GM04504 (cell line): ENCODE data around the gene FAM72B.
"Not testable (repeated sequence)": the region's sequence is repeated elsewhere in the genome, so short reads cannot be mapped to it uniquely, and the experiment has no call there.

Source experiments
- DNase-seq: peaks from one replicate; pipeline ENCODE4 v3.0.0-alpha.2; 2012; ENCODE audit warnings: low read depth

The FAM72B gene

DNA sequence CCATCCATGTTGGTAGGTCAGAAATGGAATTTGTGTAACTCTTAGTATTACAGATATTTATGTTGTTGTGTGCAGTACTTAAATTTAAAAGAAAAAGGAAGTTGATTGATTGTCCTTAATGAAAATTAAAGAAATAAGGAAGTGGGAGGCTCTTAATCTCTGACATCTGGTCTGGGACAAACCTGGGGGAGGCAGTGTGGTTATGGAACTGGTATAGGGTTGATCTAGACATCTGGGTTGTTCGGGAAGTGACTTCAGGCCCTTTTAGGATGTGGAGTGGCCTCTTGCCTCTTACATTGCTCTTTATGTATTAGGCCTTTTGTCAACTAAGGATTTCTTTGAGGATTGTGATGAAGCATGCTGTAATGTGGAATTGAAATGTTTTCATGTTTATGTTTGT lies 16.1 kb upstream of the FAM72B start:
- not testable (repeated sequence) for DNase-seq

DNA sequence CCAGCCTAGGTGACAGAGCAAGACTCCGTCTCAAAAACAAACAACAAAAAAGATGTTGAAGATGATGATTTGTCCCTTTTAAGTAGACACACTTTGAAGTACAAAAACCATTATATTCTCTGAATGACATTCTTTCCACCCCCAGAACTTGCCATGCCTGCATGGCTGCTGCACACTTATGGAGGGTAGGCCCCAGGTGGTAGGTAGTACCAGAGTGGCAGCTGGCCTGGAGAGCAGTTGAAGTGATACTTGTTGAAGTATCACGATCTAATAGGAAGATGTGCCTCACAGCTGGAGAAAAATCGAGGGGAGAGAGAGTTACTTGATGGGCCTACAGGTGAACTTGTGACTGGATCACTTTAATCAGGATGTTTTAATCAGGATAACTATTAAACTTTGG lies 15.6 kb upstream of the FAM72B start:
- DNase-seq, result not testable (repeated sequence)

DNA sequence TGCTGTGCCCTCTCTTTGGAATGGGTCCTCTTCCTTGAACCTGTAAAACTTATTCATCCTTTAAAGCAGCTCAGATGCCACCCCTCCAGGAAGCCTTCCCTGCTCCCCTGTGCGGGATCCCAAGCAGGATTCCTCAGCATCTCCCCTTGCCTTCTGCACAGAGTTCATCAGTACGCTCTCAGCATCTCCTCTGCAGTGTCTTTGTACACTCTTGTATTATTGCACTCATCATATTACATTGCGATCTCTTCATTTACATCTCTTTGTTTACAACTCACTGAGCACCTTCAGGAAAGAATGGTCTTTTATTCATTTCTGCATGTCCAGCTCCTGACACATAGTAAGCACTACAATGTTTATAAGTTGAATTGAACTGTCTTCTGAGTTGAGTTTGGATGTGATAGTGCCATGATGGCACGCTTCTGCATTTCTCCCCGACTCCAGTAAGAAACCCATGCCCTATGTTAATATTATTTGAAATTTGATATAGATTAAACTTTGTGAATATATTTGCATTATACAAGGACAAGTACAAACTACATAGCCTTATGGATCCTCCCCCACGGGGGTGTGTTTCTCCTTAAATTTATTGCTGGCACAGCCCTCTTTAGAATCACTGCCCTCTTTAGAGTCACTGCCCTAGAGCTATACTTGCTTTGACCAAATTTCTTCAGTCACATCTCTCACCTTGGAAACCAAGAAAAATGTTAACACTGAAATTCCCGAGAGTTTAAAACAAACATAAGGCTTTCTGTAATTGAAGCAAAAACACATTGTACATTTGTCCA lies 13.1 kb upstream of the FAM72B start:
- DNase-seq, result not testable (repeated sequence)

DNA sequence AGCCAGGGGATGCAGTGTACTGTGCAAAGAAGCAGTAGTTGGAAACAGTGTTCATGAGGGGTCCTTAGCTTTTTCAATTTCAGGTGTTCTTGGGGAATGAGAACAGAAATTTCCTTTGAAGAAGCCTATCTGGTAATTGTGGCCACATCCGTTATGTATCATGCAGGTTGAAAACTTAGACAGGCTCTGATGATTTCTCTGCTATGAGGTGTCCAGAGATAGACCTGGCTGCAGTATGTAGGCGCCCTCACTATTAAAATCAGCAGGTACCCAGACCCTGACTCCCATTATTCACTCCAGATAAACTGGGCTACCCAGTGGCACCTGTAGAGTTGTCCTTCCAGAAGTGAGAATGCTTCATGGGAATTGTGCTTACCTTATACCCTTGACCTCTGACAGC lies 8.4 kb upstream of the FAM72B start:
- DNase-seq, result not testable (repeated sequence)

DNA sequence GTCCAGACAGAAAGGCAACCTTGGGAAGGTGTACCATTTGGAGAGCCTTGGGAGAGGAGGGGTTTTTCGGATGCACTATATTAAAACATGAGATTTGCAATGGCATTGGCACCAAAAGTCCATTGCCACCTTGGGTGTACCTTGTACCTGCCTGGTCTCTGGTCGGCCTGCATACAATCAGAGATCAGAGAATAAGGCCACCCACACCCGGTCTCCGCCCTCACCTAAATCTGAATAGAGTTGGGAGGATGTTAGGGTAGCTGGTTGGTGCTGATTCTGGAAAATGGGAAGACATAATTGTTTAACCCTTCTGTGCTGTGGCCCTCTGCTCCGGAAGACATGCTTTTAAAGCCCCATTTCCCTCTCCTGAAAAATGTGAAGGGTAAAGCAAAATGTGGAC lies 3.8 kb upstream of the FAM72B start:
- DNase-seq, result not testable (repeated sequence)

DNA sequence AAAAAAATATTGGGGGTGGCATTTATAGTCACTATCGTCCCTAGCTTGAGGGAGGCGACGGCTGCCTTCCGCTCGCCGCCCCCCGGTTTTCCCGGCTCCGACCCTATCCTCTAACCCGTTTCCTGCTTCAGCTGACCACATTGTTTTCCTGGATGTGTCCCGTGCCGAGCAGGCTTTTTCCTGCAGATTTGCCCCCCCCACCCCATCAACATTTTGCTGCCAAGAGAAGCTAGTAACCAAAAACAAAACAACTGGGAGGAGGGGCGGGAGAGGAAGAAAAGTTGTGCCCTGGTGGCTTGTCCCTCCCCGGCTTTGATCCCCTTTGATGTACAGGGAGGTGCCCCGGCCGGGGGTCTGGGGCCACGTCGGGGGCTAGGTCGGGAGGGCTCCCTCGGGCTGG lies 2.1 kb upstream of the FAM72B start:
- not testable (repeated sequence) for DNase-seq

DNA sequence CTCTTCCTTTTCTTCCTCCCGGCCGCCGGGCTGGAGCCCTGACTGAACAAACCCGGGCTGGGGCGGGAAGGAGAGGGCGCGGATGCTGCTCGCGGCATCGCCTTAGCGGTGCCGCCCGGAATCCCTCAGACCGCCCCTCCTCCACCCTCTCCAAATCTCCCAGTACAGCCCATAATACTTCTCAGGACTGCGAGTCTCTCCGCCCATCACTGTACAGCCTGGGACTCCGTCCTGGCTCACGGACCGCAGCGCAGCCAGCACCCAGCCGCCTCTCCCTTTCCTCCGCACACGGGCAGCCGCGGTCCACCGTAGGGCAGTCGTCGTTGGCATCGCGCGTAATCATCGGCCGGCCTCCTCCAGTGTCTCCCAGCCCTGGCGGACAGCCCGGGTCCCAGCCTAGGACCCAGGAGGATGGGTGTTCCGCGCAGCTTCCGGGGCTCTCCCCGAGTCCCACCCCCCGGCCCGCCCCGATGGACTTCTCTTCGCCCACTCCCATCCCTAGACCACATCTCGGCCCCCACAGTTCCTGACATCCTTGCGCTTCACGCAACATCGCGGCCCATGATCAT lies 1.1 kb upstream of the FAM72B start:
- DNase-seq, result not testable (repeated sequence)

DNA sequence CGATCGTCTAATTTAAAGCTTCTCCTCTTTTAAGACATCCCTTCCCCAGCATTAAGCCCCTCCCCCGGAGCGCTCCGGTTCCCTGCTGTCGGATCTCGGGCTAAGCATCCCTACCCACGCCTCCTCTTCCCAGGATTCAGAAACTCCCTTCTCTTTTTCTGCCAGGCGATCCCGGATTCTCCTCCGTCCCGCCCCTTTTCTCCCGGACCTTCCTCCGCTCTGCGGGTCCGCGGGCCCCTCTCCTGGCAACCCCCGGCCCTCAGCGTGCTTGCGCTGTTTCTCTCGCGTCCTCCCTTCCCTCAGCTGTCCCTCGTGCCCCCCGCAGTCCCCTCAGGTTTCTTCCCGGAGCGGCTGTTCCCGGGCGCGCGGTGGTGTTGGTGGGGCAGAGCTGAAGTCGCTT lies 273 bp downstream of the FAM72B start:
- not testable (repeated sequence) for DNase-seq

DNA sequence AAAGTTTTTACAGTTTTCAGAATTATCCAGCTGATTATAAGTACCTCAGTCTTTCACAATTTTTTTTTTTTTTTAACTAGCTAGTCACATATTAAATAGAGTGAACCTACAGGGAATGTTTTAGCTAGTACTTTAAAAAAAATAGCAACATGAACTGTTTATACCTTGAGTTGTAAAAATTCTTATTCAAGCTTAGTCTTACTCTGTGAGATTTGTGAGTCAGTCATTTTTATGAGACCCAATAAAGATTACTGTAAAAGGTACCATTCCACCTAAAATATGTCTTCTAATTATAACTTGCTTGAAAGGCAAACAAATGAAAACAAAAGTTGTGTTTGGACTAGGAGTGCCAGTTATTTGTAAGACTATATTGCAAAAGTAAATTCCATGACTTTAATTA lies 5.9 kb downstream of the FAM72B start:
- DNase-seq, result not testable (repeated sequence)

DNA sequence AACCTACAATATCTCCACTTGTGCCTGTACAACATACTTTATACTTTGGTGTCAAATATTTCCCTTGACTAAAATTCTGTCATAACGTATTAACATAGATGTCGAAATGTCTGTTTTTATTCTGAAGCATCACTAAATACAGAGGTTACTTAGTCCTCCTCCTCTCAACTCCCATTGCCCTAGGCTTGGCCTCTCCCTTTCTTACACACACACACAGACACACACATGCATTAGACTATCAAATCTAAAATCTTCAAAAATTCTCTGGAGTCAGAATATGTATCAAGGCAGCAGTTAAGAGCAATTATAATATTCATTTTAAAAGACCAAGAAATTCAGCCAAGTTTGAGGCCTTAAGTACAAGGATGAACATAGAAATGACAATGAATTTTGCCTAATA lies 7.5 kb downstream of the FAM72B start:
- not testable (repeated sequence) for DNase-seq

DNA sequence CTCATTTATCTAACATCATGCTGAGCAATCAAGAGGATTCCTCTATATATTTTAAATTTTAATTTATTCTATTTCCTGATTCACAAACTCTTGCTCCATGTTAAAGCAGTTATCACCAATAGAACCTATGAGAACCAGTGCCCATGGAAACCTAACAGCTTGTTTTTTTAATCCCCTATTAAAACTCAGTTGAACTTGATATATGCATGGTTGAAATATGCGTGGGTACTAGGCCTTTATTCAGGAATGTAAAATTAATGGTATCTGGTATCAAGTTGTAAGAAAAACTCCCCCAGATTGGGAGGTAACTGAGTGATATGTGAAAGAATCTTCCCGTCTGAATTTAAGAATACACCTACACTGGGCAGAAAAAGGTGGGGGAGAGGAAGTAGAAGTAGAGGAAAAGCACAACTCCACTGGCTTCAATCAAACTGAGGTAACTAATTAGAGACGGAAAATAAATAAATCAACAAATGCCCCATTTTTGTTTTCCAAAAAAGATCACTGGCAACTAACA lies 15.9 kb downstream of the FAM72B start:
- DNase-seq, result not testable (repeated sequence)

DNA sequence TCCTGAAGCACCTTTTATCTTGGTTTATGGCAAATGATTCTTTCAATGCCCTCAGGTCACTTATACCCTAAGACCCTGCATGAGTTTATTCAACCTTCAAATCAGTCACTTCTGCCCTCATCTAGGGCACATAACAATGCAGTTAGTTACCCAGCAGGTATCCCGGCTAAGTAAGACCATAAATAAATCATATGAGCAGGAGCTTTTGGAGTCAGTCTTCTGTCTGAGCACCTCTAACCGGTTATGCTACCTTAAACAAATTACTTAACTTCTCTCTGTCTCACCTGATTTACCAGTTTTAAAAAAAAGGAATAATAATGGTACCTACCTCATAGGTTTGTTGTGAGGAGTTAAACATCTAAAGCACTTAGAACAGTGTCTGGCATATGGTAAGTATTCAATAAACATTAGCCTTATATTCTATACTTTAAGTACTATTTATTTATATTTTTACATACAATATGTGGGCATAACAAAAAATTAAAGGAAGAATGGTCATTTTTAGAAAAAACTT lies 16.9 kb downstream of the FAM72B start:
- not testable (repeated sequence) for DNase-seq

DNA sequence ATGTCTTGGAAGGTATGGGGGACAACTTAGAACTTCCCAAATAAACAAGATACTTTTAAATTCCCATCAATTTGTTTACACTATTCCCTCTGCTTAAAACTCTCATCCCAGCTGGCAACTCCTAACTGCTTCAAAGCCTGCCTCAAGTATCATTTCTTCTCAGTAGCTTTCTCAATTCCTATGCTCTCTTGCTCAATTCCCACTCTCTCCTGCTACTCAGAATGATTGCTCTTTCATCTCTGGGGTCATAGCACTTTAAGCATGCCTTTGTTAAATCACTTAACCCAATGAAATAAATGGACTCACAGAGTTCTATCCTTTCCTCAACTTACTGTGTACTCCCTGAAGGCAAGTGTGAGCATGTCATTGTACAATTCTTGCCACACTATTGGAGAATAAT lies 18.8 kb downstream of the FAM72B start:
- DNase-seq, result not testable (repeated sequence)

DNA sequence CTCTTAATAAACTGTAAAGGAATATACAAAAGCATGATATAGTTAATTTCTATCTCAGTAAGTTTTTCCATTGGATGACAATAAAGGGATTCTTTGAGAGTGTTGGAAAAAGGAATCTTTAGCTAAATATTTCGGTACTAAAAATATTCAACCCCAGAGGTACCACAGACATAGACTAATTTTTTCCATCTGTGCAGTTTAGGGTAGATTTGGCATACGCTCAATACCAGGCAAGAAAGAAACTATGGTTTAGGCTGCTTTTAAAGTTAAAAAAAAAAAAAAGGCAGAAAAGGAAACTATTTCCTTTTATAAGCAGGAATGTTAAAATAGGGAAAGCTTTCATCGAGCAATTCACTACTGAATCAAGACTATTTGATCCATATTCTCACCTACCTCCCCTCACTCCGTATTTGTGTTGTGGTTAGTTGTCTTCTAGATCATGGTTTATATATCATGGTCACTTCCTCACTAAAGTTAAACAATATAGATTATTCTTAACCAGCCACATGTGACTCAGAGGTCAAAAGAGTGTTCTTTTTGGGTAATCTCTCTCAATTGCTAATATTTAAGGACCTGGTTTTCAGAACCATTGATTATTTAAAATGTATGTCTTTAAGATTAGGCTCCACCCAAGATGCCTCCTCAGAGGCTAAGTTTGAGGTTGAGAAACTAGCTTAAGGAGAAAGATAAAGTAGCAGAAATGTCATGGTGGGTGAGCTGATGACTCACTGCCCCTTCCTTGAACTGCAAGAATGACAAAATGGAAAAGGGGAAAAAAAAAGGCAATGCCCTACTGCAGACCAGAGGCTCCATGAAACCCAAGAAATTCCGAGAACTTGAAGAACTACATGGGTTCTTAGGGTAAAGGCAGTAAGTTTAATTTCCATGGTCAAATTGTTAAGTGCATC lies 20.0 kb downstream of the FAM72B start:
- not testable (repeated sequence) for DNase-seq

DNA sequence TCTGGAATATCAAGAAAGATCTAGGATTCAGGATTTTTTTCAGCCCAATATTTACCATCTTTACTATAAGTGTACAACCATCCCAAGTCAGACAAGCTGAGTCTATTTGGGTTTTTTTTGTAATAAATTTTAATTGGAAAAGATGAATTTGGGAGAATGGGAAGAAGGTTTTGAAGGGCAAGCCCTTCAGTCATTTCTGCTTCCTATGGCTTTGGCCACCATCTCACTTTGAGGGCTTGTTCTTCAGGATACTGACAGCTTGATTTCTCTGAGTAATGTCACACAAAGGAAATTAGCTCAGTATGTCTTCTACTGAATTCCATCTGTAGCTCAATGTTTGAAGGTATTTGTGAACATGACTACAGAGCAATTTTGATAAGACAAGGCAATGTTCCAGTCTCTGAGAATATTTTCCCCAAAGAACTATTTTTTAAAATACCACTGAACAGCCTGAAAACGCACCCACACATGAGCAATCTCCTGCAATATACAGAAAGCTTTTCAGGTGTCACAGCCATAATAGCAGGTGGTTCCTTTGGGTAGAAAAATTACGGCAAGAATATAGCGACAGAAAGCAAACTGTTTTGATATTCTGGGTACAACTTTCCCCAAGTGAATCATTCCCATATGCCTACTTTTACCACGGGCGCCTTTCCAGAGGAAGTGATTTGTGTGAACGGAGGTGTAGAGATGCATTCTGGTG lies 22.8 kb downstream of the FAM72B start:
- not testable (repeated sequence) for DNase-seq

DNA sequence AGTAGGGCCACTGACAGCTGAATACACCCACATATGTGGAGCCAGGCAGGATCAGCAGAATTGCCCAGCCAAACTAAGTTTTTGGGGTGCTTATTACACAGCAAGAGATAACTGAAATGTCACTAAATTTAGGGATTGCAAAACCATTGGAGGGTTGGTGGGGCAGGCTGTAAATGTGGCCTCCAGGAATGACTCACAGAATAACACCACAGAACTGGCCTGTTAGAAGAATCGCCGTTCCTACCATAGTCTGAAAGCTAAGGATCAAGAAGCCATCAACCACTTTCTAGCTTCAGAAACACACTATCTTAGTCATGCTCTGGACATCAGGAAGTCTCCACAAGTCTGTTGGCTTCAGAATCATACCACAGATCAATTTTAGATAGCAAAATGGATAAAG lies 24.0 kb downstream of the FAM72B start:
- DNase-seq, result not testable (repeated sequence)

DNA sequence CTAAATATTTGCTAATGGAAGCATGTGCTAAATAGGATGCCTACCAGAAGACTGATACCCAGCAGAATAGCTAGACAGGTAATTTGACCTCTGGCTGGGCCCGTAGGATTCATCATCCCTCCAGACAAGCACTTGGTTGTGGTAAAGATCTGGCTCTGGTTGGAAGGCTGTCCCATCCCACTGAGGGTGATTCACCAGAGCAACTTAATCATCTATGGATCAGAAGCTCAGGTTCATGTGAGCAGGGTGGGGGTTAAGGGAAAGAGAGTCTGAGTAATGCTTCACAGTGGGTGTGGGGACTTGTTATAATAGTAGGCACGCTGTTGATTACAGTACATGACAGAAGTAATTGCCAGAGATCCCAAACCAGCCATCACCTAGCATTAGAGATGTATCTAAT lies 26.5 kb downstream of the FAM72B start:
- not testable (repeated sequence) for DNase-seq

DNA sequence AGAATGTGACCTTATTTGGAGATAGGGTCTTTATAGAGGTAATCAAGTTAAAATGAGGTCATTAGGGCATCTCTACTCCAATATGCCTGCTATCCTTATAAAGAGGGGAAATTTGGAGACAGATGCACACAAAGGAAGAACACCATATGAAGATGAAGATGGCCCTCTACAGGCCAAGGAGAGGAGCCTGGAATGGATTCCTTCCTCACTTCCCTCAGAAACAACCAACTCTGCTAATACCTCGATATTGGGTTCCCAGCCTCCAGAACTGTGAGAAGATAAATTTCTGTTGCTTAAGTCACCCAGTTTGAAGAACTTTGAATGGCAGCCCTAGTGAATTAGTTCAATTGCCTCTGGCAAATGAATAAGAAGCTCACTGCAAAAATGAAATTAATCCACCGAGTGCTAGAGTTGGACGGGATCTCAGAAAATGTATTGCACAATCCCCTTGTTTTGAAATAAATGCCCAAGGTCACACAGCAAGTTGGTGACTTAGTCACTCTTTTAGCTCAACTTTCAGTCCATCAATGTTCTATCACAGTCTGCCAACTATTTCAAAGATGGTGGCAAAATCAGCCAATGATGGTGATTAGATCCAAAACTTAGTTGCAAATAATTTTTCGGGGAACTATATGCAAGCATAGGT lies 27.1 kb downstream of the FAM72B start:
- not testable (repeated sequence) for DNase-seq

DNA sequence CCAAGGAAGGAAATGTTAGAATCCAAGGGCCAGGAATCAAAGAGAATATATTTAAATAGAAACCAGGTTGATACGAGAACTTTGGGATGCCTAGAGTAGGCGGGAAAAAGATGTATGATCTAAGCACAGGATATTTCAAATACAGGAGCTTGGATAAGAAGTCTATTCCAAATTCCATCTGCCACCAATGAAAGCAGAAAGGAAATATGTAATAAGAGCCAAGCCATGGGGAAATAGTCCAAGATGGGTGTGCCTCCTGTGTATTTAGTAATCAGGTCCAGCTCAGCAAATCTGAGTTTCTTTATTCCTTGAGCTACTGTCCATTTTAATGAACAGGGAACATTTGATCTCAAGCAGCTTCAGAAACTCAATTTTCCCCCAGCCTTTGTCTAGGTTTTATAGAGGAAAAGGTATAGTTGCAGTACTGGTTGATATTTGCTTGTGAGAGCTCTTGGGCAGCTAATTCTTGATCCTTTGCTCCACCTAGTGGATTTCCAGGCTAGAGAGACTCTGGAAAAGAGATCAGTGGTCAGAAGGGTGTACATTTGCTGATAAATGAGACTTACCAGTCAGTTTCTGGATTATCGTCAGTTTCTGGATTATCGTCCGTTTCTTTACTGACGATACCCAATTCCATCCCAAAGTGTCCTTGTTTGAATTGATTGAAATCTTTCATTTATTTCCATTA lies 28.3 kb downstream of the FAM72B start:
- DNase-seq, result not testable (repeated sequence)

DNA sequence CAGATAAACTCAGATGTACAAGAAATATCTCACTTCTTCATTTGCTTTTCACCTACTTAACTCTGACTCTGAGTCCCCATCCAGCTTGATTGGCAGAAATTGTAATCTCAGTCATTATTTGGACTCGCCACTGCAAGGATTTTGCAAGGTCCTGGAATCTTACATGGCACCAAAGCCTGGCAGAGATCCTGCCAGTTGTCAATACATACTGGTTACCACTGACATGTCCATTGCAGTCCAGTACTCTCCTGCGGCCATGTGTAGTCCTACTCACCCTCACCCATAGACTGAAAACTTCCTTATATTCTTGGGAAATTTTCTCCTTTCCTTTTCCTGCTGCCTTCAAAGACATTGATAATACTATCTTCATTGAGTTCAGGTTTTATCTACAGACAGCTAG lies 29.3 kb downstream of the FAM72B start:
- not testable (repeated sequence) for DNase-seq
